ENCODE data around the gene SLC44A3.

DNA sequence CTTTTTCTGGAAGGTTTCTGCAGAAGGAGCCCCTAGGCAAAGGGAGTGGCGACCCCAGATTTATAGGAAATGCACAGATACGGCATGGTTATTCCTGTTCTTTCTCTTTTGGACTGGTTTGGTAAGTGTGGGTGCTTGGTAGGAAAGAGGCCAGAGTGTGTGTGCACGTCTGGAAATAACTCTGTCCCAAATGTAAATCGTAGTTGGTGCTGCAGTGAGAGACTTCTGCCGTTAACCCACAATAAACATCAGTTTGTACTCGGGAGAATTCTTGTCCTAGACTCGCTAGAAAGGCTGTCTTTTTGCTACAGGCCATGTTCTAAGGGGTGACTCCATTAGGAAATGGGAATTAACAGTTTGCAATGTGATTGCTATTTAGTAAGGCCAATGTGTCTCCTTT, 779 bp downstream of the SLC44A3 start:
- TF ChIP-seq, protein P1, sequence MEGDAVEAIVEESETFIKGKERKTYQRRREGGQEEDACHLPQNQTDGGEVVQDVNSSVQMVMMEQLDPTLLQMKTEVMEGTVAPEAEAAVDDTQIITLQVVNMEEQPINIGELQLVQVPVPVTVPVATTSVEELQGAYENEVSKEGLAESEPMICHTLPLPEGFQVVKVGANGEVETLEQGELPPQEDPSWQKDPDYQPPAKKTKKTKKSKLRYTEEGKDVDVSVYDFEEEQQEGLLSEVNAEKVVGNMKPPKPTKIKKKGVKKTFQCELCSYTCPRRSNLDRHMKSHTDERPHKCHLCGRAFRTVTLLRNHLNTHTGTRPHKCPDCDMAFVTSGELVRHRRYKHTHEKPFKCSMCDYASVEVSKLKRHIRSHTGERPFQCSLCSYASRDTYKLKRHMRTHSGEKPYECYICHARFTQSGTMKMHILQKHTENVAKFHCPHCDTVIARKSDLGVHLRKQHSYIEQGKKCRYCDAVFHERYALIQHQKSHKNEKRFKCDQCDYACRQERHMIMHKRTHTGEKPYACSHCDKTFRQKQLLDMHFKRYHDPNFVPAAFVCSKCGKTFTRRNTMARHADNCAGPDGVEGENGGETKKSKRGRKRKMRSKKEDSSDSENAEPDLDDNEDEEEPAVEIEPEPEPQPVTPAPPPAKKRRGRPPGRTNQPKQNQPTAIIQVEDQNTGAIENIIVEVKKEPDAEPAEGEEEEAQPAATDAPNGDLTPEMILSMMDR (conservative IDR thresholded peaks at IDR 0.05) = no peak
- TF ChIP-seq ZFX (IDR thresholded peaks at IDR 0.05) = no peak

All from C4-2B (cell line).